Ascending aorta (tissue), 2 donors: ENCODE data around the gene DNTTIP2. TPM values are rescaled to one million over a fixed set of nuclear protein-coding genes. Genes with fewer than 3 reads are reported as not detected.
"Not testable (repeated sequence)": the region's sequence is repeated elsewhere in the genome, so short reads cannot be mapped to it uniquely, and the experiment has no call there.

ENCODE experiments used
- DNase-seq, 2 donors: peaks; one replicate each; pipeline ENCODE4 v3.0.0-alpha.2; 2019; ENCODE audit warnings: low spot score in 2 of 2
- H3K27ac ChIP-seq, 2 donors: fragments of 200-600 bp; sonication (generic); one replicate each; pipeline ENCODE4 v1.5.1; 2016 to 2017; ENCODE audit warnings: mild to moderate bottlenecking in 1 of 2
- H3K27me3 ChIP-seq: fragments of 200-600 bp; sonication (generic); one replicate; pipeline ENCODE4 v1.5.1; 2017
- H3K36me3 ChIP-seq, 2 donors: fragments of 200-600 bp; sonication (generic); one replicate each; pipeline ENCODE4 v1.5.1; 2016
- H3K4me1 ChIP-seq, 2 donors: fragments of 200-600 bp; sonication (generic); one replicate each; pipeline ENCODE4 v1.5.1; 2016 to 2017; ENCODE audit warnings: mild to moderate bottlenecking in 1 of 2
- H3K4me3 ChIP-seq, 2 donors: fragments of 200-600 bp; sonication (generic); one replicate each; pipeline ENCODE4 v1.5.1; 2016 to 2017; ENCODE audit warnings: mild to moderate bottlenecking in 1 of 2
- H3K9me3 ChIP-seq, 2 donors: fragments of 200-600 bp; sonication (generic); one replicate each; pipeline ENCODE4 v1.5.1; 2016
- intact Hi-C: fragments of 100-400 bp; cut with DNase I; formaldehyde crosslinking; loops from one replicate; pipeline ENCODE4 v1.15.1; 2023
- total RNA-seq: library from RNA; depleted of rRNA; stranded (reverse); fragments of >200 nt; gene quantifications from one replicate; pipeline ENCODE4 v1.1.0, GENCODE V29; 2016
- TF ChIP-seq, protein P1 (sequence below), 3 experiments: fragments of 200-600 bp in 2 of 3; fragments of 450-650 bp in 1 of 3; sonication (generic) in 2 of 3; IDR thresholded peaks; one replicate each; pipeline ENCODE4 v1.5.1; 2016 to 2019; ENCODE audit warnings: antibody characterized with exemption in 3 of 3, mild to moderate bottlenecking in 1 of 3, moderate library complexity in 1 of 3

The DNTTIP2 gene
- total RNA-seq, result 27.1 TPM

DNA sequence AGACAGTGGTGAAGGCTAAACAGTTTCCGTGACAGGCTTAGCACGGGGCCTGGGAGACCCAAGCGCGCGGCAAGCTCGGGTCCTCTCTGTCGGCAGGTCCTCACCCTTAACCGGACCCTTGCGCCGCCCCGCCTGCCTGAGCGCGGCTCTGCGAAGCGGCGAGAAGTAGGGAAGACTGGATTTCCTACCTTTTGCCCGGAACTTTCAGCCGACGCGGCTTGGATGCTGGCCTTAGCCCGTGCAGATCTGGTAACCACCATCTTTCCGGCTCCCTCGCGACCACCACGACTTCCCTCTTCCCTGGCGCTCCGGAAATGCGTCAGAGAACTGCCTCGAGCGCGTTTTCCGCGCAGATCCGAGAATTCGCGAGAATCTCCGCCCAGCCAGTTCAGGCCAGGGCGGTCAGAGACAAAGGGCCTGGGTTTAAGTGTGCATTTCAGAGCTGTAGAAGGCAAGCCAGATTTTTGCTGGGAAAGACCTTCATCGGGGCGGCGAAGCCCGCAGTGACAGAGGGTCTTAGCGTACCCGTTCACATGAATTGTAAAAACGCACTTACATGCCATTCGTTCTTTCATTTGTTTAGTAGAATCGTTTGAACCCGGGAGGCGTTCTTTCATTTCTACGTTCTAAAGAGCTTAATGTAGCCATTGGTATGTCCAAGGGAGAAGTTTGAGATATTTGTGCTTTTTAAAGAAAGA is at the start of gene DNTTIP2:
Gene DNTTIP2, minus strand, starts transcription at position 318 of the 698 bp plus-strand sequence. Its CDS starts 58 bp downstream, at position 260.
- H3K4me1 ChIP-seq, result peaks cover 0 to 17% of the 10 kb centered on the region in 2 donors
- no peaks in the 10 kb centered on the region for H3K27me3 ChIP-seq
- H3K9me3 ChIP-seq, result no peaks in the 10 kb centered on the region
- peak; percentile 68 to 94 for DNase-seq
- H3K36me3 ChIP-seq, result peaks cover 18 to 34% of the 10 kb centered on the region in 2 donors
- intact Hi-C loops, result loop anchor here (1.0 to 2.0 kb wide), 2 partner anchors 30 to 32 kb away; partner anchors contain the start of gene GCLM
- peak within 1 kb of the TSS; percentile 94 for H3K27ac ChIP-seq
- H3K4me3 ChIP-seq, result peak within 1 kb of the TSS; percentile 90 to 100
- TF ChIP-seq, protein P1, sequence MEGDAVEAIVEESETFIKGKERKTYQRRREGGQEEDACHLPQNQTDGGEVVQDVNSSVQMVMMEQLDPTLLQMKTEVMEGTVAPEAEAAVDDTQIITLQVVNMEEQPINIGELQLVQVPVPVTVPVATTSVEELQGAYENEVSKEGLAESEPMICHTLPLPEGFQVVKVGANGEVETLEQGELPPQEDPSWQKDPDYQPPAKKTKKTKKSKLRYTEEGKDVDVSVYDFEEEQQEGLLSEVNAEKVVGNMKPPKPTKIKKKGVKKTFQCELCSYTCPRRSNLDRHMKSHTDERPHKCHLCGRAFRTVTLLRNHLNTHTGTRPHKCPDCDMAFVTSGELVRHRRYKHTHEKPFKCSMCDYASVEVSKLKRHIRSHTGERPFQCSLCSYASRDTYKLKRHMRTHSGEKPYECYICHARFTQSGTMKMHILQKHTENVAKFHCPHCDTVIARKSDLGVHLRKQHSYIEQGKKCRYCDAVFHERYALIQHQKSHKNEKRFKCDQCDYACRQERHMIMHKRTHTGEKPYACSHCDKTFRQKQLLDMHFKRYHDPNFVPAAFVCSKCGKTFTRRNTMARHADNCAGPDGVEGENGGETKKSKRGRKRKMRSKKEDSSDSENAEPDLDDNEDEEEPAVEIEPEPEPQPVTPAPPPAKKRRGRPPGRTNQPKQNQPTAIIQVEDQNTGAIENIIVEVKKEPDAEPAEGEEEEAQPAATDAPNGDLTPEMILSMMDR (IDR thresholded peaks at IDR 0.05), result no peak

GRCh38 chr1:93925206-93925605 is 46.2 kb upstream of the DNTTIP2 start:
- no peaks in the 10 kb centered on the region for H3K27me3 ChIP-seq
- no peaks in the 10 kb centered on the region for H3K4me1 ChIP-seq
- H3K36me3 ChIP-seq, result no peaks in the 10 kb centered on the region
- DNase-seq, result no peak
- no peak overlapping the region for H3K27ac ChIP-seq
- H3K9me3 ChIP-seq, result no peaks in the 10 kb centered on the region
- intact Hi-C loops, result no loop called here
- H3K4me3 ChIP-seq, result no peak overlapping the region
- TF ChIP-seq, protein P1 (IDR thresholded peaks at IDR 0.05), result no peak

- Histone ChIP-seq H3K9me3 (peaks cover 0 to 8% of the 10 kb centered on the region in 2 donors), H3K4me1 (no peaks in the 10 kb centered on the region), H3K27ac (no peak overlapping the region), H3K27me3 (no peaks in the 10 kb centered on the region), H3K36me3 (no peaks in the 10 kb centered on the region), H3K4me3 (no peak overlapping the region)
- DNase-seq, result no peak
- TF ChIP-seq, protein P1 (IDR thresholded peaks at IDR 0.05), result no peak
- intact Hi-C loops, result no loop called here
Measured at GRCh38 chr1:93919780-93920179, 40.8 kb upstream of the DNTTIP2 start.

- no peaks in the 10 kb centered on the region for H3K36me3 ChIP-seq
- TF ChIP-seq, protein P1 (IDR thresholded peaks at IDR 0.05), result no peak
- no peak overlapping the region for H3K27ac ChIP-seq
- no peaks in the 10 kb centered on the region for H3K27me3 ChIP-seq
- H3K4me1 ChIP-seq, result no peaks in the 10 kb centered on the region
- intact Hi-C loops, result no loop called here
- peaks cover 0 to 8% of the 10 kb centered on the region in 2 donors for H3K9me3 ChIP-seq
- H3K4me3 ChIP-seq, result no peak overlapping the region
- DNase-seq, result no peak
Measured at GRCh38 chr1:93917302-93917701, 38.3 kb upstream of the DNTTIP2 start.

- intact Hi-C loops, H3K4me3 ChIP-seq, H3K27ac ChIP-seq, H3K9me3 ChIP-seq, H3K4me1 ChIP-seq, H3K36me3 ChIP-seq, H3K27me3 ChIP-seq, DNase-seq: not testable (repeated sequence)
Measured at GRCh38 chr1:93910880-93911279, 31.9 kb upstream of the DNTTIP2 start.

- no peaks in the 10 kb centered on the region for H3K36me3 ChIP-seq
- DNase-seq, result no peak
- no peaks in the 10 kb centered on the region for H3K27me3 ChIP-seq
- peak overlapping the region in 1 of 2 donors; percentile 96 for H3K4me3 ChIP-seq
- peak overlapping the region; percentile 82 to 89 for H3K27ac ChIP-seq
- TF ChIP-seq, protein P1 (IDR thresholded peaks at IDR 0.05), result no peak
- intact Hi-C loops, result no loop called here
- H3K9me3 ChIP-seq, result no peaks in the 10 kb centered on the region
- peaks cover 0 to 7% of the 10 kb centered on the region in 2 donors for H3K4me1 ChIP-seq
Measured at GRCh38 chr1:93910305-93910704, 31.3 kb upstream of the DNTTIP2 start.
